ENCODE results near the gene CSMD2.

Gene CSMD2

DNA sequence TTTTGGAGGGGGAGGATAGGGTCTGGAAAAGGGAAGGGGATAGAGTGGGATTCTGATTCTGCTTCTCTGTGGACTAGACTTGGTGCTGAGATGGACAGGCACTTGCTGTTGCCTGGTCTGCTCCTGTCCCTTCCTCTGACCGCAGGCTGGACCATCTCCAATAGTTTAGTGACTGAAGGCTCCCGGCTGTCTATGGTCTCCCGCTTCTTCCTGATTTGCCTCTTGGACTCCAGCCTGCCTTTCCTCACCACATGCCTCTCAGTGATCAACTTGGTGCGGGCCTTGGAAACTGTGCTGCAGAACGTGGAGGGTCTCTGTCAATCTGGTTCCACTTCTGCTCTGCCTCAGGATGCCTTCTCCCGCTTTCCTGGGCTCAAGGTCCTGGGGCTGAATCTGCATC lies 698.9 kb downstream of the CSMD2 start:
- H3K27ac ChIP-seq = no peak overlapping the region
- TF ChIP-seq, protein P1, sequence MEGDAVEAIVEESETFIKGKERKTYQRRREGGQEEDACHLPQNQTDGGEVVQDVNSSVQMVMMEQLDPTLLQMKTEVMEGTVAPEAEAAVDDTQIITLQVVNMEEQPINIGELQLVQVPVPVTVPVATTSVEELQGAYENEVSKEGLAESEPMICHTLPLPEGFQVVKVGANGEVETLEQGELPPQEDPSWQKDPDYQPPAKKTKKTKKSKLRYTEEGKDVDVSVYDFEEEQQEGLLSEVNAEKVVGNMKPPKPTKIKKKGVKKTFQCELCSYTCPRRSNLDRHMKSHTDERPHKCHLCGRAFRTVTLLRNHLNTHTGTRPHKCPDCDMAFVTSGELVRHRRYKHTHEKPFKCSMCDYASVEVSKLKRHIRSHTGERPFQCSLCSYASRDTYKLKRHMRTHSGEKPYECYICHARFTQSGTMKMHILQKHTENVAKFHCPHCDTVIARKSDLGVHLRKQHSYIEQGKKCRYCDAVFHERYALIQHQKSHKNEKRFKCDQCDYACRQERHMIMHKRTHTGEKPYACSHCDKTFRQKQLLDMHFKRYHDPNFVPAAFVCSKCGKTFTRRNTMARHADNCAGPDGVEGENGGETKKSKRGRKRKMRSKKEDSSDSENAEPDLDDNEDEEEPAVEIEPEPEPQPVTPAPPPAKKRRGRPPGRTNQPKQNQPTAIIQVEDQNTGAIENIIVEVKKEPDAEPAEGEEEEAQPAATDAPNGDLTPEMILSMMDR (conservative IDR thresholded peaks at IDR 0.05) = no peak

DNA sequence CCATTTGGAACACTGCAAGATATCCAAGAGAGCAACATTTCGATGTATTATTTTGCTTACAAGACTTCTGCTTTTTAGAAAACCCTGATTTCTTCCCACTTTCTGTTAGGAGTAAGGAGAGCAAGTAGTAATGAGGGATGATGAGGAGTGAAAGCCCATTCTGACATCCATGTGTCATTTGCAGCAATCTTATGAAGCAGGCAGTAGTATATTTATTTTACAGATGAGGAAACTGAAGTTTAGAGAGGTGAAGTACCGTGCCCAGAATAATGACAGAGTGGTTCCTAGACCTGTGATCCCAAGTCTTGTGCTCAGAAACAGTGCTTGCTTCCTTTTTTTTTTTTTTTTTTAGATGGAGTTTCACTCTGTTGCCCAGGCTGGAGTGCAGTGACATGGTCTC lies 699.7 kb downstream of the CSMD2 start:
- no peak overlapping the region for H3K27ac ChIP-seq
- TF ChIP-seq, protein P1 (conservative IDR thresholded peaks at IDR 0.05) = no peak

DNA sequence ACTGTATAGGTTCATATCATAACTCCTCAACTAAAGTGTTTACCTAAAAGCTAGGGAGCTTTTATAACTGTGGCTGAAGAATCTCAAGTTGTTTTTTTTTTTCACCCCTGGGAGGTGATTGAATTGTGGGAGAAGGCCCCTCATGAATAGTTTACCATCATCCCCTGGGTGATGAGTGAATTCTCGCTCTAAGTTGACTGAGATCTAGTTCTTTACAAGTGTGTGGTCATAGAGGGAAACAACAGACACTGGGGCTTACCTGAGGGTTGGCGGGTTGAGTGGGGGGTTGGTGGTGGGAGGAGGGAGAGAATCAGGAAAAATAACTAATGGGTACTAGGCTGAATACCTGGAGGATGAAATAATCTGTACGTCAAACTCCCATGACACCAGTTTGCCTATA lies 700.5 kb downstream of the CSMD2 start:
- TF ChIP-seq, protein P1 (conservative IDR thresholded peaks at IDR 0.05) = no peak
- H3K27ac ChIP-seq = no peak overlapping the region

All from VCaP (cell line).